Embryonic facial prominence (tissue), 1 donor: ENCODE data around the gene TOX3.

Experiments
- DNase-seq: peaks from one replicate; pipeline ENCODE4 v3.0.0-alpha.2; 2016; ENCODE audit errors: extremely low spot score

The TOX3 gene

DNA sequence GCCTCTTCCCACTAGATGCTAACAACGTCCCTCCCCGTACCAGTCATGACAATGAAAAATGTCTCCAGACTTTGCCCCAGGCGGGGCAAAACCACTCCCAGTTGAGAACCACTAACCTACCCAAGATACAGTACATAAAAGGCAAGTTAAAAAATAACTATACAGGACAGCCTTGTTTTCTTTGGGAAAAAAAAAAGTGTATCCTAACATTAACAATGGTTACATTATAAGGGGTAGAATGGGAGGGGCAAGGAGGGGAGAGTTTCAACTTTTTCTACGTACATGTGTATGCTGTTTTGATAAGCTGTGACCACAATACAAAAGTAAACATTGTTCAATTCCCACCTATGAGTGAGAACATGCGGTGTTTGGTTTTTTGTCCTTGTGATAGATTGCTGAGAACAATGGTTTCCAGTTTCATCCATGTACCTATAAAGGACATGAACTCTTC lies 94.9 kb downstream of the TOX3 start:
- DNase-seq: no peak

DNA sequence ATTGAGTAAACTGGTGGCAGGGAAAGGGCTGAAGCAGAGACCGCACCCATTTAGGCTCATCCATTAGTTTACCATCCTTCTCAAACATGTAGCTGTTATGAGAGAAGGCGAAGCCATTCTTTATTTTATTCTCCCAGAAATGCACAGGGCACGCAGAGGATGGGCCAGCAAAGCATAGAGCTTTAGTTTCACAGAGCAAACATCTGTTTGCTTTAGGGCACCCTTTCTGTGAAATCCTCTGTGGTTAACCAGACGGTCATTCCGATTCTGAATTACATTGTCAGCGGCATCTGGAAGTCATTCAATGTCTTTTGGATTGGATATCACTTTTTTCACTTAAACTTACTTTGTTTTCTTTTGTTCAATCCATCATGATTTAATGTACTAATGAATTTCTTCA lies 96.0 kb downstream of the TOX3 start:
- no peak for DNase-seq

DNA sequence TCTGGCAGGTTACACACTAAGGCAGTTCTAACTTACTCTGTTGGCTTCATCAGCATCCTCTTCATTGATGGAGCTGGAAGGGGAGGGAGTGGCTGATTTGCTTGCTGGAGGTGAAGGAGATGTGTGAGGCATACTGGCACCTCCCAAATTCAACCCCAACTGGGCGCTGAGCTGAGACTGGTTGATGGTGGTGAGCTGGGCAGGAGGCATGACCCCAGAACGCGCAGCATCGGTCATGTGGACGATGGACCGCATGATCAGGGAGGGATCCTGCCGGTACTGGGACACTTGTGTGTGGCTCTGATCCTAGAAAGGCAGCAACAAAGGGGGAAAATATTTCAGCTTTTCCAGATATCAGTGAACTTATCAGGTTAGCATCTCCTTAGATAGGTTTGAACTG lies 96.7 kb downstream of the TOX3 start:
- no peak for DNase-seq

DNA sequence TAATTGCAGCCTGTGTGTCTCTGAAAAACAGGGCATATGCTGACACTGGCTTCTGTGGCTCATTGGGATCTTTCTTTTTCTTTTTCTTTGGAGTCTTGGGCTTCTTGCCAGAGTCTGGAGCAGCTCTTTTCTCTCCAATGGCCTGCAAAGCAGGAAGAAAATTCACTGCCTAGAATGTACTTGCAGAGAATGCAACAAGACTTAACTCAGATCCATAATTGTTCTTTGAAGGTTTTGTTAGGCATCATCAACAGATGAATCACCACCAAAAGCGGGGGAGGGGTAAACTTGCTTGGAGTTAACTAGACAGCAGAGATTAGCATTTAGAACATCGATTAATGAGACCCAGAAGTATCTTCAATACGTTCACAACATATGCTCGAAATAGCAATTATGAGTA lies 100.9 kb downstream of the TOX3 start:
- DNase-seq: no peak

DNA sequence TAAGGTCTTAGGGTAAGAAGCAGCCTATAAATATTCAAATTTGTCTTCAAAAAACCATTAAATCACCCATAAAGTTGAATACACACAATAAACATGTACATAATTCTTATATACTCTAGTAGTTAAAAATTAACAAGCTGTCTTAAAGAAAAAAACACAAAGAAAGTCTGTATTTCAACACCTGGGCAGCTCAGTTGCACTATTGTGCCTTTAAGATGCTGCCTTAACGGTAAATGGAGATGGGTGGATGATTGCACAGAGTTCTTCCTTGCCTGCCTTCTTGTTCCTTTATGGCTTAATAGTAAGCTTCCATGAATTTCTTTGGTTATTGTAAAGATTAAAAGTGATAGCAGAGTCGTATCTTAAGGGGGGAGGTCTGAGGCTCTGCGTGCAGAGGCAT lies 105.1 kb downstream of the TOX3 start:
- DNase-seq: no peak

DNA sequence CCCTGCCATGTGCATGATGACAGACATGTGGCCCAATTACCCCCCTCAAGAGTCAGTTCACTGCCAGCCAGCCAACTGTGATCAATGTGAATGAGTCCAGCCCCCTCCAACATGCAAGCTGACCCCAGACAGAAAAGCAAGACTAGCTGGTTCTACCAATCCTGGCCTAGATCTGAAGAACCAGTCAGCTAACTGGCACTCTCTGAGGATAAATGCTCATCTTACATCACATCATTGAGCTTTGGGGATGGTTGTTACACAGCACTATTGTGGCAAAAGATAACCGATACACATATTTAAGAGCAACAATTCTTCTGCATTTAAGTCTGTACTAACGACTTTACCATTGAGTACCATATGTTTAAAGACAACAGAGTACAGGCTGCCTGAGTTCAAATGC lies 106.7 kb downstream of the TOX3 start:
- no peak for DNase-seq

DNA sequence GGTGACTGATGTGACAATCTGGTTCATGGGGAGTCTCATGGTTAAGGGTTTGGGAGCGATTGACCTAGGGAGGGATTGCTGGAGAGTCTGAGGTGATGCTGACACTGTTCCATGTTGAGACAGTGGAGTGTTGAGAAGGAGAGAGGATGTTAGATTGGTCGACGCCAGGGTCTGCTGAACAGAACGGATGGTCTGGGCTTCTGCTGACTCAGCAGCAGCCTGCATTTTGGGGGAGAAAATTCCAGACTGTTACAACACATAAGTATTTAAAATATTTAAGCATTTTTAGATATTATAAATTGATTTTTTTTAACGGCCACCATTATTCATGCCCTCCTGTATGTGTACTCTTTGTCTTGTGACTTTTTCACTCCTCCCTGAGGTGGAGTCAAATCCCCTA lies 107.2 kb downstream of the TOX3 start:
- DNase-seq: no peak

DNA sequence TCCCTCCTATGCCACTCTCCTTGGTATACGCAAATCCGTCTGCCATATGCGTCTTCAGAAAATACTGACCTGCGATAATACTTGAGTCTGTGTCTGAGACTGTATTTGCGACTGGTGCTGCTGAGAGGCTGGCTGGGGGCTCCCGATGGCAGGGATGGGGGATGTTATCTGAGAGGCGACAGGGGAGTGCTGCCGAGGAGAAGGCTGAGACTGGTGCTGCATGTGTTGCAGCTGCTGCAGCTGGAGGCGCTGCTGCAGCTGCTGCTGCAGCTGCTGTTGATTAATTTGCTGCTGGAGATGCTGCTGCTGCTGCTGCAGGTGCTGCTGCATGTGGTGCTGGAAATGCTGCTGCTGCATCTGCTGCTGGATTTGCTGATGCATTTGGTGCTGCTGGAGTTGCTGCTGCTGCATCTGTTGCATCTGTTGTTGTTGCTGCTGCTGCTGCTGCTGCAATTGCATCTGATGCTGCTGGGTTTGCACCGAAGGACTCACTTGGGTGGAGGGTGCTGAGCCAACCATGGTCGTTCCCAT lies 107.7 kb downstream of the TOX3 start:
- DNase-seq: no peak

DNA sequence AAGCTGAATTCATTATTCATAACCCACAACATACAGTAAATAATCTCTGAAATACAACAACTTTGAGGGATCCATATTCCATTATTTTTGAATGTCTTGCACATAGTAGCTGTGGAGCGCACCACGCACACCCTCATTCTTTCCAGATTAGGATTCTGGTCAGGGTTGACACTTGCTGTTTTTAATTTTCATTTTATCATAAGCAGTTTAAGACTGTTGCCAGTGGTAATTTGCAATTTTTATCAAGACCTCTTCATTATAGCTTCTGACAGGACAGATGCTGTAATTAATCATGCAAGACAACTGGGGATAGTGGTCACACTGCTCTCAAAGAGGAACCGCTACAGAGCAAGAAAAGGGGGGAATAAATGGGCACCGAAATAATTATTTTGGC lies 109.7 kb downstream of the TOX3 start:
- no peak for DNase-seq

DNA sequence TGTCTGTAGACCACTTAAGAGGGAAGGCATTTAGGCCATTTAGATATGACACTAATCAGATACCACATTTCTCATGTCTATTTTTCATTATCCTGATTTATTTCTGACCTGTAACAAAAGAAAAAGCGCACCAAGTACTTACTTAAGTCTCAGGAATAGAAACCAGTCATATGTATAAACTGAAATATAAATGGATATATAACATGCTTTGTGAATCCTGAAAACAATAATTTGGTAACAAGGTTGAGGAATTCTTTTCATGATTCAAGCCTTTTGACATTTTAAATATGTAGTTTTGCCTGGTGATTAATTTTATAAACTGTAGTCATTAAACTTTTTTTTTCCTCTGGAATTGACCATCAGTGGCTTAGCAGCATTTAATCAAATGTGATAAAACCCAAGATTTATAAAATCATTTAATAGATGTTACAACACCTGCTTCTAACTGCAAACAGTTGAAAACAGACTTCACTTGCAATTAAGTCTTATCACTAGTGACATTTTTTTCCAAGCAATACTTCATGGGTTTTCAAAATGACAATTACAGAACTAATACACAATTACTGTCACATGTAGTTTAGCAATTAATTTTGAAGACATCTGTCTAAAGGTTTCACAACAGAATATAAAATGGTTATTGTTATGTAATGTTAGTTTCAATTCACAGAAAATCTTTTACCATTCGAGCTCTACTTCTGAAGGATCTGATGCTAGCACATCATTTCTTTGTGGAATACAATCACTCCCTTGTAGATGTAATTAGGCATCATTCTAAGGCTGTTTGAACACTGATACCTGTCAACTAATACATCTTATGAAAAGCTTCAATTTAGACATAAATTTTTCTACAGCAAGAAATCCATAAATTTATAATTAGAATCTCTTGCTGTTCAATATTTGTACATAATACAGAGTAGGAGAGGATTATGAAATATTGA lies 110.3 kb downstream of the TOX3 start:
- DNase-seq: no peak

DNA sequence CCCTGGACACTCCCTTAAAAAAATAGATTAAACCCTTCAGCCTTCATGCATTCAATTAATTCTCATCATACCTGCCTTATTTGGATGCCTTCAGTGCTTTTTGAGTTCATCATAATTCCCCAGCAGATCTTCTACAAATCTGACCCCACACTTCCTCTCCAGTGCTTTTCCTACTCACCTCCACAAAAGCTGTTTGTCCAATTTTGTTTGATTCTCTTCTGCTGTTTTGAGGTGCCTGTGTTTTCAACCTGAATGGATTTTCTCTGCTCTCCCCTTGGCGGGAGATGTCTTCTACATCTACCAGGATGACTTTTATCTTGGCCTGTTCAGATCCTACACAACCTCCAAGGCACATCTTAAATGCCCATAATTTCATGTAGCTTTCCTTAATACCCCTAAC lies 112.7 kb downstream of the TOX3 start:
- DNase-seq: no peak

DNA sequence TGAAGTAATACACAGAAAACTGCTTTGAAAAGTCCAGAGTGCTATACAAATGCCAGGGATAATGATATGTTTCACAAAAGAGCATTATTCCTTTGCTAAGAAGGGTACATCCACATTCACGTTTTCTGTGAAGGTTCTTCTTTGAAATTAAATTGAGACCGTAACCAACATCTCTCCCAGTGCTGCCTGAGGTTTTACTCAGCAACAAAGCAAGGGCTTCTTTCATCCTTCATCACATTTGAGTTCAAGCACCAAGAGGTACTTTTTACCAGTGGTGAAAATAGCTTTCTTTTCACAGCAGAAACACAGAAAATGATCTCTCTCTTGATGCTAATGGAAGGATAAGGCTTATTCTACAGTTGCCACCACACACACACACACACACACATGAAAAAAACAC lies 113.3 kb downstream of the TOX3 start:
- no peak for DNase-seq

DNA sequence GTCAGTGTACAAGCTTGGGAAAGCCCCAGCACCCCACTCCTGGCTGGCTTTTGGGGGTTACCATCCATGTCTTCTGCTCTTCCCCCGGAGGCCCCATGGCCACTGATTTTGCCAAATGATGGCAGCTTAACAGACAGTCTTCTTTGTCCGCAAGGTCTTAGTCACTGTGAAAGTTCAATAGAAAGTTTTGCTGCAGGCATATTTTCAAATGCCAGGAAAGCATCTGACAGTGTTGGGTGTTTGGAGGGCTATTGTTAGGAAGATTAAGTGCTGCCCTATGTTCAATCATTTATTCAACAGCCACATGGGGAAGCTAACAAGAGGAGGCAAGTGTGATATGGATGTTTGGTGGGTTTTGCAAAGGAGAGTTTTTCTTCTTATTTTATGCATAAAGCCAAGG lies 122.4 kb downstream of the TOX3 start:
- DNase-seq: no peak

DNA sequence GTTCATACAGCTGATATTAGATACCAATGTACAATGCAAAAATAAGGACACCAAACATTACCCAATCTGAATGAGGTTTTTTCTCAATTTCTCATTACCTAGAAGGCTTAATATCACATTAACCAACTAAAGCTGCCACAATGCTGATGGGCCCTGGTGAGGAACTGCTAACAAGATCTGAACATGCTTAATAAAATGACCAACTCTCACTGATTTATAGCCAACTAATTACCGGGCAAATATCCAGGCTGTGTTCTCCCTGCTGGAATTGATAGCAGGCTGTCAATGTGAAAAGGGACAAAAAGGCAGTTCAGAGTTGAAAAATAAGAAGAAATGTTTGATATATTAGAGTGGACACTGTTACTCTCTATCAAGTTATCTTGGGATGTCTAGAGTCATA lies 124.6 kb downstream of the TOX3 start:
- no peak for DNase-seq

DNA sequence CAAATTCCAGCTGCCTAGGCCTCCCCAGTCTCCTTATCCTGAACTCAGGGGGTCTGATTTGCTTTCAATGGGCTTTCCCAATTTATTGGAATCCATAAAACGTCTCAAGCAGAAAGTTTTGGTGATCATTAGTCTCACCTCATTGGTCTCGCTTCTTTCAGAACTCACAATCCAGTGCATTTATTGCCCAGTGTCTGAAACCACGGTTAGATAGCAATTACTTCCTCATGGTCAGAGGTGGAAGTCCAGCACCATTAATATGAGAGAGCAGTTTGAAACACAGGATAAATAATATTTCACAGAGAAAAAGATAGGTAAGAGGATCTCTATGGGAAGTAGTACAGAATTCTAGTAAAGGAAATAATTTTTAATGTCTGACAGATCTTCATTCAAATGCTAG lies 128.7 kb downstream of the TOX3 start:
- DNase-seq: no peak

DNA sequence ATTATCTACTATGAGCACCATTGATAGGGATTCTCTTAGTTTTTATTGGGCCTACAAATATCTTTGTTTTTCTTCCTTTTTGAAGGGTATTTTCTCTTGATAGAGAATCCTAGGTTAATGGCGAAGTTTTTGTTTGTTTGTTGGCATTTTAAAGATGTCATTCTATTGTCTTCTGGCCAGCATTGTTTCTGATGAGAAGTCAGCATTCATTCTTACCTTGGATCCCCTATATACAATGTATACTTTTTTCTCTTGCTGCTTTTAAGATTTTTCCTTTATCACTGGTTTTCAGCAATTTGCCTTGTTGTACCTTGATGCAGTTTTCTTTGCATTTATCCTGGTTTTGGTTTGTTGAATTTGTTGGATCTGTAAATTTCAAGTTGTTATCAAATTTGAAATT lies 130.1 kb downstream of the TOX3 start:
- no peak for DNase-seq

DNA sequence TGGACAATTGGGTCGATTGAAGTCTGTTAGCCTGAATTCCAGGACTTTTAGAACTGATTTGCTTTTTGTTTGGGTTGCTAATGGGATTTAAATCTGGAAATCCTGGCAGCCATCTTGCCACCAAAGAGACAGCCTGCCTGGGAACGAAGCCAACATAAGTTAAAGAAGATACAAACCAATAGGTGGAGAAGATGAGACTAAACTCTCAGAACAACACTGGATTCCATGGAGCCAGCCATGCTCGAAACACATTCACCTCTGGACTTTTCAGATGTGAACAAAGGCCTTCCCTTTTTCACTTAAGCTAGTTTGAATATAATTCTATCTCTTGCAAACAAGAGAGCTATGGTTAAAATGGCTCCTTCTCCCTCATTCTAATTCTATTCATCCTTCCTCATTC lies 135.9 kb downstream of the TOX3 start:
- no peak for DNase-seq

DNA sequence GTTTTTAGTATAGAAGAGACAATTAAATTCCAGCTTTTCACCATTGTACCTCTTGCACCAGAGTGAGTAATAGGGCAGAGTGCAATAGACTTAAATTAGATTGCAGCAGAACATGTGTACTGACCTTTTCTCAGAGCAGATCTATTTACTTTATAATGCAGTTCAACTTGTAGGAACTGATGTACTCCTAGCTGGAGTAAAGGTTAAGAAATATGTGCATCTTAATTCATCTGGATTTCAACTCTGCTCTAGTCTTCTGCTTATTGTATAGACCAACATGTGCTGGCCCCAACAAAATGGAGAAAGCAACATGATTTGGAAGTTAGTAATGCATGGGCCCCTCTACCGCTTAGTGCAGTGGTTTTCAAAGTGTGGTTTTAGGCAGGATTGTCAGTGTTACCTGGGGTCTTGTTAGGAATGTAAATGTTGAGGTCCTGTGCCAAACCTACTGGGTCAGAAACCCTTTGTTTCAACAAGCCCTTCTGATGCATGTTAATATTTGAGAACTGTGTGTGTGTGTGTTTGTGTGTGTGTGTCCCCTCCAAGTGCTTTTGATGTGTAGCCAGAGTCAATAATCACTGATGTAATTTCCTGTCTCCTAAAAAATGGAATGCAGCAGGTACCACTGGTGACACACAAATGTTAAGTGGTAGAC lies 138.6 kb downstream of the TOX3 start:
- DNase-seq: no peak

DNA sequence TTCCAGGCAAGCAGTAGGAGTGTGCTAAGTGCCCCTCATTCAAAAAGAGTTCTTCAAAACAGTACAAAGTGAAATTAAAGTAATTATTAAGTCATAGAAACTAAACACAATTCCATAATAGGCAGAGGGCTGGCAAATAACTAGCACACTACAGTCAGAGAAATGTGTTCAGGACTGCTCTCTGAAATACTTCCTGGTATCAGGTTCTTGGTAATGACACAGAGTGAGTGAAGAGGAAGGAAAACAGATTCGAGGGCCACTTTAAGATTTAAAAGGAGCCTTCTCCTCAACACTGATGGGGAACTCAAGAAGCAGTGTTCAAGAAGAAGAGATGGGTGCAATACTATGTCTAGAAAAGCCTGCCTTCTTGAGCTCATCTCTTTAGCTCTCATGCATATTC lies 139.2 kb downstream of the TOX3 start:
- DNase-seq: no peak

DNA sequence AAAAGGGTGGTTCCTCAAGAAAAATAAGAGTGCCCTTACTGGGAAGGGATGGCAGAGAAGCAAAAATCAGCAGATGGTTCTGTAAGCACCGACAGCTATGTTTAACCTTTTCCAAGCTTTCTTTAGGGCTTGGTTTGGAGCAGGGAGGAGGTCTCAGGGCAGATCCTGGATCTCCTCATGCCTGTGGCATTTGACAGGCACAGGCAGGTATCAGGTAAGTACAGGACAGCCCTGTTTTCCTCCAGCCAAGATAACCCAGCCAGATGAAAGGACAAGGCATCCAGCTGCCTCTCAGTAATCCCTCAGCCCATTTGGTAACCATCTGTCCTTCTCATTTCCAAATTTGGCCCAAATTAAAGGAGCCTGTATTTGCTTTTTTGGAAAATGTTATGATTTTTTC lies 141.5 kb downstream of the TOX3 start:
- no peak for DNase-seq

DNA sequence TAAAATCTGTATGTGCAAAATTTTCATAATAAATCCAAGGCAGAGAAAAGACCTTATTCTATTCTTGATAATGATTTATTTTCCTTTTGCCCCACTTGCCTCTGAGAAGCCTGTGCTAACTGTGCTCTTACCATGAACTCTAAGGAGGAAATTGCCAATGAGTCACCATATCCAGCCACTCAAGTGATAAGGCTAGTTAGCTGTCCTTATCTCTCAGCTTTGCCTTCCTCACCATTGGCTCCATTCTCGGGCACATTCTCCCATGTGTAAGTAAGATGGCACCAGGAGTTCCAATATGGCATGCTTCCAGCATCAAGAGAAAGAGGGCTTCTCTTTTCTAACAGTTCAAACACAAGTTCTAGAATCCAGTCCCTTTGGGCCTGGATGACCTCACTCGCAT lies 142.4 kb downstream of the TOX3 start:
- no peak for DNase-seq

DNA sequence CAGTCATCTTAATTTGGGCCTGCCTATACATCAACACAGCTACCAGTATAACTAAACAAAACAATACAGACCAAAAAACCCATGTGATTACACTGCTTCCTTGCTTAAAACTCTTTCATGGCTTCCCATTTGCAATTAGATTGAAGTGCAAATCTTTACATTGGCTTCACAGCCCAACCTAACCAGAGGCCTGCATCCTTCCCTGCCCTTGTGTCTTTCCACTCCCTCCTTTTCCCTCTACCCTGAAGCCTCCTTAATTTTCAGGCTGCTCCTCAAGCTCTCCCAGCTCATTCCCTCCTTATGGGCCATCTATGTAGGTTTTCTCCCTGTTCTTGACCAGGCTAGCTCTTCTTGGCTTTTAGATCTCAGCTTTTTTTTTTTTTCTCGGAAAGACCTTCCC lies 147.8 kb downstream of the TOX3 start:
- no peak for DNase-seq

DNA sequence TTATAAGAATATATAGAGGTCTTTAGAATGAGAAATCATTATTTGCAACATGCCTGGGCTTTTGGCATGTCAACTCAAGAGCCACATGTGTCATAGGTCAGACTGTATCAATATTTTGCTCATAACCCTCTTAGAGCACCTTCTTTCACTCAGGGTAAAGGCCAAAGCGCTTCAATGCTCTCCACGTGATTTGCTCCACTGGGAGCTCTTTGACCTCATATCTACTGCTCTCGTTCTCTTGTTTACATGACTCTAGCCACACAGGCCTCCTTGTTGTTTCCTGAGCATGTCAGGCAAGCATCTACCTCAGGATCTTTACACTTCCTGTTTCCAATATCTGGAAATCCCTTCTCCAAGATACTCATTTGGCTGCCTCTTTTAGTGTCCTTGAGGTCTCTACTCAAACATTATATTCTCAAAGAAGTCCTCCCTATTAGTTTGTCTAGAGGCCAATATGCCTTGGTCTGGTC lies 148.4 kb downstream of the TOX3 start:
- no peak for DNase-seq
